GM18511 (cell line): ENCODE results near the gene SH3RF3.

Source experiments
- ATAC-seq: cut with Tn5 transposase; IDR thresholded peaks from one replicate; pipeline ENCODE4 v1.9.1; 2021; ENCODE audit warnings: mild to moderate bottlenecking, moderate library complexity; ENCODE audit not compliant: unreplicated experiment

The SH3RF3 gene

DNA sequence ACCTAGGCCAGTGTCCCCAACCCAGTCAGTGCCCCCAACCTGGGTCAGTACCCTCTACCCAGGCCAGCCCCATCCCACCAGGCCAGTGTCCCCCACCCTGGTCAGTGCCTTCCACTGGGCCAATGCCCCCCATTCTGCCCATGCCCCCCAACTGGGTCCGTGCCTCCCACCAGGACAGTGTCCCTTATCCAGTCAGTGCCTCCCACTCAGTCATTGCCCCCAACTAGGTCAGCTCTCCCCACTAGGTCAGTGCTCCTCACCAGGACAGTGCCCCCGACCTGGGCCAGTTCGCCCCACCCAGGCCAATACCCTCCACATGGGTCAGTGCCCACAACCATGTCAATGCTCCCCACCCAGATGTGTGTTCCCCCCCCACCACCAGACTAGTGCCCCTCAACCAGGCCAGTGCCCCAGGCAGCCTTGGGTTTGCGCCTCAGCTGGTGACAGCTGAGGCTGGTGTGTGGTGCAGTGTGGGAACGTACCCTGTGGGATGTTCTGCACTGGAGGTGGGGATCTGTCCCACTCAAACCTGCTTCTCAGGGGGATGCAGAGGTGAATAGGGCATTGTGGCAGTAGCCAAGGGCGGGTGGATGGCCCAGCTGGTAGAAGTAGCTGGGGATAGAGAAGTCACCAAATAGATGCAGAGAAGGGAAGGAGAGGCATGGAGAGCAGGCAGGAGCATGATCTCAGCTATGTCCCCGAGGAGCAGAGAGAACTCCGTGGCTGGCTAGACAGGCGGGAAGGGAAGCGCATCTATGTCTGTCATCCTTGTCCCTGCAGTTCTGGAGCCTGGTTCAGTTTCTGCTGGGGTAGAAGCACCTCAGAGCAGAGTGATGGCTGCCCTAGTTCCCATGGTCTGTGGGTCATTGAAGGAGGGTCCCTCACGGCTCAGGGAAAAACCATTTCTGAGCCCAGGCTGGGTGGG lies 168.8 kb downstream of the SH3RF3 start:
- no peak for ATAC-seq

DNA sequence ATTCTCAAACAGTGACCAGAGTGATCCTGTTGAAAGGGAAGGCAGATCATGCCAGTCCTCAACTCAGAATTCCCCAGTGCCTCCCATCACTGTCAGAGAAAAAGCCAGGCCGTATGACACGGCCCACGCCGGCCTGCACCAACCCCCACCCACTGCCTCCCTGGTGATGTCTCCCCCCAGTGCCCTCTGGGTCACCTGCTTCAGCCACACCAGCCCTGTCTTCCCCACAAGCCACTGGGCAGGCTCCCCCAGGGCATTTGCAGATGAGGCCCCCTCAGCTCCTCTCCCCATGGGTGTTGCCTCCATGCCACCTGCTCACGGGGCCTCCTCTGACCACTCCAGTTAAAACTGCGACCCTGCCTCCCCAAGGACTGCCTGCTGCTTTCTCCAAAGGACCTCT lies 169.8 kb downstream of the SH3RF3 start:
- no peak for ATAC-seq

DNA sequence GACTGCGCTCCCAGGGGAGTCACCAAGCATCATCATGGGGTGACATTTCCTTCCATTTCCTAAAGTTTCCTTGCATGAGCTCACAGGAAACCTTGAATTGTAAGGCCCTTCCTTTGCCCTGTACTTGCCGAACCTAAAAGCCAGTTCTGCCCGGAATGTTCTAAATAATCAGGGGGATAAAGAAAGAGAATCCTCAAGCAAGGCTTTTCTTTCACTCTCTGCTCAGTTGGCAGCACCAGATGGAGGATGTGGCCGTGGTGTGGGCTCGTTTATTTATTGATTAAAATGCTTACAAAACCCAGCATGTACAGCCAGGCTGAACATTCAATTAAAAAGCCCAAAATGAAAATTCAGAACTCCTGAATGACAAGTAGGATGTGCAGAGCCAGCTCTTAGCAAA lies 170.5 kb downstream of the SH3RF3 start:
- ATAC-seq = no peak

DNA sequence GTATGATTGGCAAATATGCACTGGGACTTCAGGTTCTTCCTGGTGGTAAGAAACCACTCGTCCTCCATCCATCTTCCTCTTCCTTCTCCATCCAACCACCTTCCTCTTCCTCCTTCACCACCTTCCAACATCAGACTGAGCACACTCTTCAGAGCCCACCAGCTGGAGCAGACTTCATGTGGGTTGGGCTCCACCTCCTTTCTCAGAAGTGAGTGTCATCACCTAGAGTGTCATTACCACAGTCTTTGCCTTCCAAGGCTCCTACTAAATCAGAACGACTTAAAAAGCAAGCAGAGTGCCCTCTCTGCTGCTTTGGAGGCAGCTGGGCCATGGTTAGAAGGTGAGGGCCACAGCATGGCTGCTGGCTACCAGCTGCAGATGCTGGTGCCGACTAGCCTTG lies 171.6 kb downstream of the SH3RF3 start:
- ATAC-seq = no peak

DNA sequence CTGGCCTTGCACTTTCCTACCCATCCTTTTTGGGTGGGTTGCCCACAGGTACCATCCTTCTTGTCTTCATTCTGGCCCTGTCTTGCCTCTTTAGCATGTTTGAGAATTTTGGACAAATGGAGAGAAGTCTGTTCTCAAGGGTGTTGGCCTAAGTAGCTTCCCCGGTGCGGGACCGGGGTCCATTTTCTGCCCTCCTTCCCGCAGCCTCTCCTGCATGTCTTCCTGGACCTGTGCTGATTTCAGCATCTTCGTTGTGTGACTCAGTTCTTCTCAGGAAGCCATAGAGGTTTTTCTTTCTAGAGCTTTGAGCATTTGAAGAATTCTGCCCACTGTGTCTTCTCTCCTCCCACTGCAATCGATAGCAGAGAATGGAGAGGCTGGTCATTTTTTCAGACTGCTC lies 172.7 kb downstream of the SH3RF3 start:
- no peak for ATAC-seq

DNA sequence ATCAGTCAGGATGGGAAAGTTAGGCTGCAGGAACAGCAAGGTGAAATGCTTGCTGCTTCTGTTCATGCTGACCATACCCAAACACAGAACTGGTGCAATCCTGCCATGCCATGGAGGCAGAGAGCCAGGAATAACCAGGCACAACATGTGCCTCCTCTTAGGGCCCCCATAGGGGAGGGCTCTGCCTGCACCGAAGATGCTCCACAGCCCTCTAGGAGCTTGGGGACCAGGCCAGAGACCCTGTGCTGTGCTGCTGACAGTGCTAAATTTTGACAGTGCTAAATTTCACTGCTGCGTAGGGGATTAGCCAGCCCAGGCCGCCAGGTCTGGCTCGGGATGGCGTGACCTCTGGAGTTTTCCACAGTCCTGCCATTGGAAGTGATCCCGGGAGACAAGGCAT lies 173.3 kb downstream of the SH3RF3 start:
- ATAC-seq = no peak

DNA sequence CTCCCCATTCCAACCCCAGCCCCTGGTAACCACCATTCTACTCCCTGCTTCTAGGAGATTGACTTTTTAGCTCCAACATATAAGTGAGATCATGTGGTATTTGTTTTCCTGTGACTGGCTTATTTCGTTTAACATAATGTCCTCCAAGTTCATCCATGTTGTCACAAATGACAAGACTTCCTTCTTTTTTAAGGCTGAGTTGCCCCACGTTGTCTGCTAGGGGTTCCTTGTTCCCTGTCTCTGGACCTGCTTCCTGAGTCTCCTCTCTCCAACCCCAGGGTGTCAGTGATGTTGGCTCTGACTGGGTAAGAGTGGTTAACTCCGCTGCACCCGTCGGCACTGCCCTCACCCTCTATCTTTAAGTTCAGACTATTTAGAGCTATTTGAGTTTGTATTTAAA lies 175.2 kb downstream of the SH3RF3 start:
- ATAC-seq = no peak

DNA sequence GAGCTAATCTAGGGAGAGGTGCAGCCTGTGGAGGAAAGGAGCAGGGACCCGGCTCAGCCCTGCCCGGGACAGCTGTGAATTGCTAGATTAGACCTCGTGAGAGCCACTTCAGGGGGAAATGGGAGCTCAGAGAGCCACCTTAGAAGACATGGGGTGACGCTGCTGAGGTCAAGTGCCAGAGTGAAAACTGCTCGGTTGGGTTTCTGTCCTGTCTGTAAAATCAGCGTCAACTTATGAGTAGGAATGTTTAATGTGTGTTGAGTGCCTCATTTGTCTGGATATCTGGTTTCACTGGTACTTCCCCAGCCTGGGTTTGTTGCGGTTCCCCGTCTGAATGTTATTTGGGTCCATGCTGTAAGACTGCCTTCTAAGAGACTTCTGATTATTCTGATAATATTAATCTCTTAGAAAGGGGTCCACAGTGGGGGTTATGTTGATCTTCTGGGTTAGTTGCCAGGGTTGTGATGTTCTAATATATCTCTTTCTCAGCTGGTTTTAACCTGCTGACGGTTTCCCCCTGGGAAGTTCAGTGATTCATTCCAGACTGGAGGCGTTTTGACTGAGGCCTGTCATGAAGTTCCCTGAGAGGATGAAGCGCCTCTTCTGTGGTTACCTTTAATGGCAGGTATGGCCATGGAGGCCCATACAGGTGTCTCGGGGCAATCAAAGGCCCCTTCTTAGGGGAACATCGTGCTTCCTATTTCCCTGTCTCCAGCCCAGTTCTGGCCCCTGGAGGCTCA lies 175.9 kb downstream of the SH3RF3 start:
- ATAC-seq = no peak

DNA sequence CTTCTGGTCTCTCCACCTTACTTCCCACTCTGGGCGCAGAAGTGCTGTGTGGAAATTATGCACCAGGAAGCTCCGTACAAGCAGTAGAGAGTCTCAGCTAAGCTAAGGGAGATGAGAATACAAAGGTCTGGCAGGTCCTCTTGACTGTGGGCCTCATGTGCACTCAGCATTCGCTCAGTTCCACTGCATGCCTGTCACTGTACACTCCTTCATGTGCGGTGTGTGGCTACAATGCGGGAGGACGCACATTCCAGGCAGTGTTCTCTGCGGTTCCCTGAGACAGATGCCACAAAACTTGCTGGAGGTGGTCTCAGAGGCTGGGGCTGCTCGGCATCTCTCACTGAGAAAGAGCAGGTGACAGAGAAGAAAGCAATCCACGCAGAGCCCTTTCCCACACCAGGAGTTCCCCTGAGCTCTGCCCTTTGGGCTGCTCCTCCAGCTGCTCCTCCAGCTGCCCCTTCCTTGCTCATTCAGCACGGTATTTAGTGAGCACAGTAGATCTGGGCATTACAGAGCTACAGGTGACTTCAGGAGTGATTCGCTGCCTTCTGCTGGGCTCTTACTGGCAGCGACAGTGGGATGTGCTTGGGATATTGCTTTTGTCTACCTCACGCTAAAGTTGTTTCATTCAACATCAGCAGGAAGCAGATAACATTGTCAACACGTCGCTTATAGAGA lies 176.6 kb downstream of the SH3RF3 start:
- no peak for ATAC-seq

DNA sequence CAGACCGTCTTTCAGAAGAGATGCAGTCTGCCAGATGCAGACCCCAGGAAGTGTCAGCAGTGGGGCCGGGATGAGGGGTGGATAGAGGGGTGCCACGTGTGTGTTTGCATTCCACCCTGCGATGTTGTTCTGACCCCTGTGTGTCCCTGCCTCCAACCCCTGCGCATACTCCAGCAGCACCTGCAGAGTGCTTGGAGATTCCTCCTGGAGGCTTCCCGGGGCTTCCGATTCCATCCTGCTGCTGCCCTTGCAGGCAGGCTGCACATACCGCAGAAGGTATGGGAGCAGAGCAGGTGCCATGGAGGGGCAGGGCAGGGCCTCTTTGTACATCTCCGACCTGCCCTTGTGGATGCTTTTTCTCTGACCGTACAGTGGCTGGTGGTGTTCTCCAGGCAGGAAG lies 177.2 kb downstream of the SH3RF3 start:
- no peak for ATAC-seq

DNA sequence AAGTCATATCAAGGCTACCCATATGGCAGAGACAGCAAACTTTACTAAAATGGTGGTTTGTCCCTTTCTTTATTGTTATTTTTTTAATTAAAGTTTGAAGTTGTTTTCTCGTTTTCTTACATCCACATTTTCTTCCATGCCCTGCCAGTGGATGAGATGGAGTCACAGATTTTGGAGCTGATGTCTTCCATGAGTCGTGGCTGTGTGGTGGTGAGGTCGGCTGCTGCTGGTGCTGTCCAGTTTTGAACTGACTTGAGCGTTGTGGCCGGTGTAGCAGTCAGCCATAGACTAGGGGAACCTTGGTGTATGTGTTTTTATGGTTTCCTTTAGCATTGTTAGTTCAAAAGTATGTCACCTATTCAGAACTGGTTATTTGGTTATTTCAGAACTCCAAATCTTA lies 182.8 kb downstream of the SH3RF3 start:
- ATAC-seq = no peak

DNA sequence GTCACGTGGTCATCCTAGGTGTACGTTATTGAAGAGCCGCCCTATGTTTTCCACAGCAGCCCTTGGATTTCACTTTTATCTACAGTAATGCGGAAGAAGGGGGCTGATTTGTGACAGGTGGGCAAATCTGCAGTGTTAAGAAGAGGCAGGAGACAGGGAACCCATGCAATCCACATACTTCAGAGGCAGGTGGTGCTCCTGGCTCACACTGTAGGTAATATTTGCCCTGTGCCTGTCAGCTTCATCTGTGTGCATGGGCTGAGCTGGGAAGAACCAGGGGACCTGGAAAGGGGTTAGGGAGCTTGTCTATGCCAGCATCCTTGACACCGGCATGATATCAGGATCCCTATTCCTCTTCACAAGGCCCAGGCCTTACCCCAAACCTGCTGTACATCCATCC lies 183.9 kb downstream of the SH3RF3 start:
- ATAC-seq = no peak

DNA sequence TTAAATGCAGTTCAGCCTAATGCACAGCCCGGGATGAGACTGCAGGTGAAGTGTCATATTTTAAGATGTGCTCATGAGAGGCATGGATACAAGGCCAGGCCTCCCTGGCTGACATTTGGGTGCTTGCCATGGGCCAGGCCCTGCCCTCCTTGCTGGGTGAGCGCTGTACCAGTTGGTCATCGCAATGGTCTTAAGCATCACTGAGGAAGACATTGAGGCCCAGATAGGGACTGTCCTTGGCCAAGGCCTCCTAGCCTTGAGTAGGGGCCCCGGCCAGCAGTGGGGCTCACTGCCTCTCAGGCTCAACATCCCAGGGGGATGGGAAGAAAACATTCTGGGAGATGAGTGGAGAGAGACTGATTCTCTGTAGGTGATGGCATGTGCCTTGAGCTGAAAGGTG lies 184.3 kb downstream of the SH3RF3 start:
- no peak for ATAC-seq

DNA sequence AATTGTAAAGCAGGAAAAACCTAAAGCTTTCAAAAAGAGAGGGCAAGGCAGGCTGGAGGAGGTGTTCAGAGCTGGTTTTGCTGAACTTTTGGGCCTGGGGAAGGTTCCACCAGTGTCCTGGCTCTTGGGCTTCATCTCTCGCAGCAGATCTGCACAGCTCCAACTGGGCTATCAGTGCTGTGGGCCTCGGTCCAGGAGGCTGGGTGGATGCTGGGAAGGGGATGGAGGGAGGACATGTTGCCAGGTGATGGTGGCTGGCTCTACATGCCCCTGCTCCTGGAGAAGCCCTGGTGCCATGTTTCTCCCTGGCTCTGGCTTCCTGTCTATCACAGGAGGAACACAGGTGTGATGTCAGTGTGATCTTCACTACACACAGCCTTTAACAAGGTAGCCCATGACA lies 187.1 kb downstream of the SH3RF3 start:
- ATAC-seq = no peak

DNA sequence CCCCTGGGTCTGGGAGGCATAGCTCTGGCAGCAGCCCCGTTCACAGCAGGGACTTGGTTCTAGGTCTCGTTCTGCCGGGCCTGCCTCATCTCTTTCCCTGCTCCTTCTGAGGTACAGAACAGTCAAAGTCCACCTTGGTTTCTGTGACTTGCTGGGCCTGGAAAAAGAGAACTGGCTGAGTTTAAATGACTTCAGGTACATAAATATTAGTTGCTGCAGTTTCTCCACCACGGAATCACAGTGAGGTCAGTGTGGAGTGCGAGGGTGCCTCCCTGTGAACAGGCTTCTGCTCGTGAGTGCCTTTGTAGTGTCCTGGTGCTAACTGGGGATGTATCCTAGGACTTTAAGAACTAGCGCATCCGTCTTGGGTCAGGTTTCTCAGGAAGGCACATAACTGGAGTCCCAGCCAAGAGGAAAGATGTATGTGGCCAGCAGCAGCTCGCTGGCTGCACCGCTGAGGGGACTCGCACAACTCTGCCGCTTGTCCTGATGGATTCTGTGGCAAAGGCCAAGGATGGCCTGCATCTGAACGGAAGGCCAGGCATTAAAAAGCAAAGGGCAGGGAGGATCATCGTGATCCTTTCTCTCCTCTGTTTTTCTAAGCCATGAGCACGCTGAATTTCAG lies 188.6 kb downstream of the SH3RF3 start:
- ATAC-seq = no peak

DNA sequence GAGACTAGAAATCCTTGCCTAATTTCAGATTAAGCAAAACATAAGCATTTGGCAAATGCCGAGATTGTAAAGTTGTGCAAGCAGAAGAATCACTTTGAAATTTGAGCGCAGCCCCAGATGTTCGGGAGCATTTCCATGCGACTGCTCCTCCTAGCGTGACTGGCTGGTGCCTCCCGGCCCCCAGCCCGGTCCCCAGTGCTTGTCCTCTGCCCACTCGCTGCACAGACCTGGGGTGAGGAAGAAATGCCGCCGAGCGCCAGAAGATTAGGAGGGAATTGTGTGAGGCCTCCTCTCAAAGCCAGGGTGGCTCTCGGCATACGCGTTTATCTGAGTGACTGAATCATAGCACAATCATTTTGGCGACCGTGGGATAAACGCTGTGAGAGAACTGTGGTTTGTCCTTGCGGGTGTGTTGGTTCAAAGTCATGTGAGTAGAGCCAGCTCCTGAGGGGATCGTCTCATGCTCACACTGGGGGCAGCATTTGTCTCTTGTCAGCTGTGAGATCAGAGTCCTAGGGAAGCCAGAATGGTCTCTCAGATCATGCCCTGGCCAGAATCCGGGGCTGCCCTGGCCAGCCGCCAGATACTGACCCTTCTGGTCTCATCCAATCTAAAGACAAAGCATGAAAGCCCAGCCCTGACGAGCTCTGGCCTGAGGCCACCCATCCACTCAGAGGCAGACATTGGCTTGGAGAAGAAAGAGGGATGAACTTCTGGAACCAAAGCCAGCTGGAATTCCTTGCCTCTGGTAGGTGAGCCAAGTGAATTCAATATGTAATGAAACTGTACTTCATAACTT lies 189.3 kb downstream of the SH3RF3 start:
- ATAC-seq = no peak

DNA sequence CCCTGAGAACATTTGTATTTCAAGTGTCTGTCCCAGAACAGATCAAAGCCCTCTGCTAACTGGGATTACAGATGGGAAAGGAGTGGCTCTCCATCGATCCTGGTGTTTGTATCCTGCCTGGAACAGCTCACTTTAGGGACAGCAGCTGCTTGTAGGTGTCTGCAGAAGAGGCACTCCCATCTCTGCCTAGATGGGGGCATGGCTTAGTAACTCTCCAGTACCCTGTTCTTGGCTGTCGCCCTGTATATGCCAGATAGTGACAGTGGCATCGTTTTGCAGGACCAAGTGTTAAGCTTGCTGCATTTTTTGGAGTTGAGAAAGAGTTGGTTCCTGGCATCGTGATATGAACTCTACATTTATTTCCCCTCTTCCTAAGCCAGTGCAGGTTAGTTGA lies 189.9 kb downstream of the SH3RF3 start:
- ATAC-seq = no peak

DNA sequence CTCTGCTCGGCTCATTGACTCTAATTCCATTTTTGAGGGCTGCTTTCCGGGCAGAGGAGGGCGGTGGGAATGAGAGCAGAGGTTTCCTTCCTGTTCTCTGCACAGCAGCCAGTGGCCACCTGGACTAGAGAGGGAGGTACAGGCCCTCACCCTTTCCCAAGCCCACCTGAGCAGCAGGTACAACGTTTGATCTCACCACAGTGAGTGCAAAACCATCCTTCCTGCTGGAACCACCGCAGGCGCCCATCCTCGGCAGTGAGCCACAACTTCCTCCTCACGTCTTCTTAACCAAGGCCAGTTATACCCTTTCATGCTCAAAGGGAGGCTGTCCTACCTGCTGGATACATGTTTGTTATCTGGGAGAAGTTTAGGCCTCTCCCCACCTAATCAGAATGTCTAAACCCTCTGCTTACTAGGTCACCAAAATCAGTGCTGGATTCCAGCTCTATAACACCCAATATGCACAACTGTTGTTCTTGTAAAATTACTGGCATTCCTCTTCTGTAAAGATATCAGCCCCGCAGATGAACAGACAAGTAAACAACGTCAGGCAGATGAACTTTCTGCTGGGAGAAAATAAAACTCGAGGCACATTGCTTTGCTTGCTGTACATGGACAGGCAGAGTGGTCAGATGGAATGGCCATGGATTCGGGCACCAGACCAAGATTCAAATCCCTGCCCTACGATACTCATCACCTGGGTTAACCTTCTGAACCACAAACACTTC lies 191.4 kb downstream of the SH3RF3 start:
- ATAC-seq = no peak

DNA sequence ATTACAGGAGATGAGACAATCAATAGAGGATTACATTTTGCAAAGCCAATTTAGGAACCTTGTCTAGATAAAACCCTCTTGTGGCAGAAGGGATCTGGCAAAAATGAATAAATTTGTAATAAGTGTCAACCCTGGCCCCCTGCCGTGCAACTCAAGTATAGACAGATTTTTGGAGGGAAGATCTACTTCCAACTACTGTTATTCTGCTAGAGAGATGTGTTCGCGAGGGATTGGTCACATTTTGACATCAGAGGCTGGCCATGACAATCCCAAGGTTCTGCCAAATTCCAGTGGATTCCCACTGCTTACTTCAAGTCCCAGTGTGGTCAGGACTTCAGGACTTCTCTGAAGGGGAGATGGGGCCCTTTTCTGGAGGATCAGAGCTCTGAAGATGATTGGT lies 192.6 kb downstream of the SH3RF3 start:
- no peak for ATAC-seq

DNA sequence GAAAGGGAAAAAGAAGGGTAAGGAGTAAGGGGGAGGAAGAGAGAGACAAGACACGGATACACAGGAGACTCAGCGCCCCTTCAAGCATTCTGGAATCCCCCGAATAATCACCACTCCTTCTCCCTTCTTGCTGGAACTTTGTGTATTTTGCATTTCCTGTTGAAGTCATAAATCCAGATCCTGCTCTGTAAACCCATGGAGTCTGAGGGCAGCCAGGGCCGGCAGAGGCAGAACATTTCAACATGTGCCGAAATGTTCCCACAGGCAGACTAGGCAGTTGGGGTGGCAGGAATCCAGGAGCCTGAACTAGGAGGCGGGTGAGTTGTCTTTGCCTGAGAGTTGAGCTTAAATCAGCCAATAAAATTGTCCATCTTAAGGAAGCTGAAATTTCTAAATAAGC lies 193.1 kb downstream of the SH3RF3 start:
- no peak for ATAC-seq
